ENCODE results near the gene CFLAR.

Gene CFLAR

GRCh38 chr2:201116115-201116958 lies at the start of gene CFLAR:
Gene CFLAR, plus strand, starts transcription at chr2:201116164. Its CDS starts 13,702 bp downstream, at chr2:201129866.
- Histone ChIP-seq H3K9ac (ENCODE audit: low read length) (peak within 1 kb of the TSS; percentile 88), H3K4me1 (ENCODE audit: insufficient read depth, low read length) (peaks cover 14% of the 10 kb centered on the region), H3K27ac (ENCODE audit: low read depth, low read length) (peak within 1 kb of the TSS; percentile 92), H3K4me3 (ENCODE audit: low read depth in 1 of 2, low read length in 2 of 2) (peak within 1 kb of the TSS; percentile 43 to 79), H3K9me3 (ENCODE audit: low read length) (no peaks in the 10 kb centered on the region), H3K36me3 (ENCODE audit: insufficient read depth, low read length) (no peaks in the 10 kb centered on the region), H3K27me3 (ENCODE audit: control insufficient read depth in 1 of 2, insufficient read depth in 2 of 2, low read length in 2 of 2) (no peaks in the 10 kb centered on the region)

DNA sequence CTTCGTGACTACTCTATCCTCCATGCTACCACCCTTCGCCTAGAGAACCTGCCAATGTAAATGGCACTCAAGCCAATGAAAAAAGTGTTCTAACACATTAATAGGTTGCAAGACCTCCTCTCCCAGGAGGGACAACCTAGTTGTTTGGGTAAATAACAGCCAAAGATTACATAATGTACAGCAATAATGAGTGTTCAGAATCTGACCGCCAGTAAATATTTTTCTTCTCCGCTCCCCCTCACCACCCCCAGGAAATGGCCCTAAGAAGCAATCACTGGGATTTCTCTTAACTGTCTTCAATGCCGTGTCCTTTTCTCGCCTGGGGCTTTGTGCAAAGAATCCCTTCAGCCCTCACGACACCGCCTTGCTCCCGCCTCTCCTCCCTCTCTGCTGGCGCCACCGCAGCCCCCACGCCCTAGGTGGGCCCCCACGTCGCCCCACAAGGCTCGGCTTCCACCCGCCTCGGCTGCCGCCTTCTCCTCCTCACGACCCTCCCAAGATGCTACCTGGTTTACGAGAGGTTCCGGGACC lies 45.0 kb upstream of the CFLAR start:
- peak overlapping the region; percentile 45 for H3K27ac ChIP-seq (ENCODE audit: low read depth, low read length)
- peak overlapping the region; percentile 86 to 90 for H3K4me3 ChIP-seq (ENCODE audit: low read depth in 1 of 2, low read length in 2 of 2)
- H3K36me3 ChIP-seq (ENCODE audit: insufficient read depth, low read length), result no peaks in the 10 kb centered on the region
- H3K9ac ChIP-seq (ENCODE audit: low read length), result peak overlapping the region; percentile 93
- no peaks in the 10 kb centered on the region for H3K27me3 ChIP-seq (ENCODE audit: control insufficient read depth in 1 of 2, insufficient read depth in 2 of 2, low read length in 2 of 2)
- no peaks in the 10 kb centered on the region for H3K9me3 ChIP-seq (ENCODE audit: low read length)
- H3K4me1 ChIP-seq (ENCODE audit: insufficient read depth, low read length), result peaks cover 49% of the 10 kb centered on the region

GRCh38 chr2:201071479-201072200 lies 44.3 kb upstream of the CFLAR start, which contains the start of the genes HYCC2 and NDUFB3:
Gene HYCC2, minus strand, starts transcription at chr2:201071671. Its CDS starts 47,662 bp downstream, at chr2:201024009.
Gene NDUFB3, plus strand, starts transcription at chr2:201072001. Its CDS starts 6,882 bp downstream, at chr2:201078883.
- Histone ChIP-seq H3K4me3 (ENCODE audit: low read depth in 1 of 2, low read length in 2 of 2) (peak within 1 kb of the TSS; percentile 86 to 90), H3K27ac (ENCODE audit: low read depth, low read length) (peak within 1 kb of the TSS; percentile 94), H3K36me3 (ENCODE audit: insufficient read depth, low read length) (no peaks in the 10 kb centered on the region), H3K9ac (ENCODE audit: low read length) (peak within 1 kb of the TSS; percentile 93), H3K4me1 (ENCODE audit: insufficient read depth, low read length) (peaks cover 48% of the 10 kb centered on the region), H3K9me3 (ENCODE audit: low read length) (no peaks in the 10 kb centered on the region), H3K27me3 (ENCODE audit: control insufficient read depth in 1 of 2, insufficient read depth in 2 of 2, low read length in 2 of 2) (no peaks in the 10 kb centered on the region)

DNA sequence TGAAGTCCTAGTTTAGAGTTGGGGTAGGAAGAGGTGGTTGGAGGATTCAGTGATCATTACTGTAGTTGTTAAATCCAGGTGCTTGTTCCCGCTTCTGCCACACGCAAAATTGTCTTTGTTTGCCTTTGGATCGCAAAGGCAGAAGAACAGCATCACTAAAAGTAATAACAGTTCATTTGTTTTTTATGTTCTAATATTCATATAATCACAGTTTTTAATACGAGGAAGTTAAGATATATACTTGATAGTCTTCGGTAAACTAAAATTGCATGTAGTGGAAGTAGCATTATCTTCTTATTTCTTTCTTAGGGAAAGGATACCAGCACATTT lies 43.8 kb upstream of the CFLAR start:
- Histone ChIP-seq H3K4me3 (ENCODE audit: low read depth in 1 of 2, low read length in 2 of 2) (peak overlapping the region; percentile 86 to 90), H3K27ac (ENCODE audit: low read depth, low read length) (peak overlapping the region; percentile 94), H3K9ac (ENCODE audit: low read length) (peak overlapping the region; percentile 28), H3K27me3 (ENCODE audit: control insufficient read depth in 1 of 2, insufficient read depth in 2 of 2, low read length in 2 of 2) (no peaks in the 10 kb centered on the region), H3K4me1 (ENCODE audit: insufficient read depth, low read length) (peaks cover 42% of the 10 kb centered on the region), H3K36me3 (ENCODE audit: insufficient read depth, low read length) (no peaks in the 10 kb centered on the region), H3K9me3 (ENCODE audit: low read length) (no peaks in the 10 kb centered on the region)

GRCh38 chr2:201073071-201073470 lies 42.9 kb upstream of the CFLAR start:
- Histone ChIP-seq H3K4me3 (ENCODE audit: low read depth in 1 of 2, low read length in 2 of 2) (peak overlapping the region in 1 of 2 donors; percentile 86), H3K9me3 (ENCODE audit: low read length) (no peaks in the 10 kb centered on the region), H3K27ac (ENCODE audit: low read depth, low read length) (no peak overlapping the region), H3K36me3 (ENCODE audit: insufficient read depth, low read length) (no peaks in the 10 kb centered on the region), H3K27me3 (ENCODE audit: control insufficient read depth in 1 of 2, insufficient read depth in 2 of 2, low read length in 2 of 2) (no peaks in the 10 kb centered on the region), H3K9ac (ENCODE audit: low read length) (no peak overlapping the region), H3K4me1 (ENCODE audit: insufficient read depth, low read length) (peaks cover 33% of the 10 kb centered on the region)

GRCh38 chr2:201074996-201075395 lies 41.0 kb upstream of the CFLAR start:
- H3K9me3 ChIP-seq (ENCODE audit: low read length), result no peaks in the 10 kb centered on the region
- H3K4me1 ChIP-seq (ENCODE audit: insufficient read depth, low read length), result peaks cover 17% of the 10 kb centered on the region
- no peaks in the 10 kb centered on the region for H3K27me3 ChIP-seq (ENCODE audit: control insufficient read depth in 1 of 2, insufficient read depth in 2 of 2, low read length in 2 of 2)
- H3K27ac ChIP-seq (ENCODE audit: low read depth, low read length), result no peak overlapping the region
- no peak overlapping the region for H3K9ac ChIP-seq (ENCODE audit: low read length)
- peaks cover 10% of the 10 kb centered on the region for H3K36me3 ChIP-seq (ENCODE audit: insufficient read depth, low read length)
- no peak overlapping the region for H3K4me3 ChIP-seq (ENCODE audit: low read depth in 1 of 2, low read length in 2 of 2)

GRCh38 chr2:201084863-201085262 lies 31.1 kb upstream of the CFLAR start:
- Histone ChIP-seq H3K27ac (ENCODE audit: low read depth, low read length) (no peak overlapping the region), H3K9me3 (ENCODE audit: low read length) (no peaks in the 10 kb centered on the region), H3K4me3 (ENCODE audit: low read depth in 1 of 2, low read length in 2 of 2) (no peak overlapping the region), H3K36me3 (ENCODE audit: insufficient read depth, low read length) (peaks cover 13% of the 10 kb centered on the region), H3K4me1 (ENCODE audit: insufficient read depth, low read length) (no peaks in the 10 kb centered on the region), H3K9ac (ENCODE audit: low read length) (no peak overlapping the region), H3K27me3 (ENCODE audit: control insufficient read depth in 1 of 2, insufficient read depth in 2 of 2, low read length in 2 of 2) (no peaks in the 10 kb centered on the region)

- H3K36me3 ChIP-seq (ENCODE audit: insufficient read depth, low read length), result no peaks in the 10 kb centered on the region
- H3K9me3 ChIP-seq (ENCODE audit: low read length), result no peaks in the 10 kb centered on the region
- no peak overlapping the region for H3K9ac ChIP-seq (ENCODE audit: low read length)
- H3K4me1 ChIP-seq (ENCODE audit: insufficient read depth, low read length), result no peaks in the 10 kb centered on the region
- no peak overlapping the region for H3K4me3 ChIP-seq (ENCODE audit: low read depth in 1 of 2, low read length in 2 of 2)
- no peak overlapping the region for H3K27ac ChIP-seq (ENCODE audit: low read depth, low read length)
- H3K27me3 ChIP-seq (ENCODE audit: control insufficient read depth in 1 of 2, insufficient read depth in 2 of 2, low read length in 2 of 2), result no peaks in the 10 kb centered on the region
Observed at GRCh38 chr2:201090574-201090973, 25.4 kb upstream of the CFLAR start.

GRCh38 chr2:201093573-201093972 lies 22.4 kb upstream of the CFLAR start:
- no peaks in the 10 kb centered on the region for H3K4me1 ChIP-seq (ENCODE audit: insufficient read depth, low read length)
- H3K27me3 ChIP-seq (ENCODE audit: control insufficient read depth in 1 of 2, insufficient read depth in 2 of 2, low read length in 2 of 2), result no peaks in the 10 kb centered on the region
- no peak overlapping the region for H3K4me3 ChIP-seq (ENCODE audit: low read depth in 1 of 2, low read length in 2 of 2)
- no peak overlapping the region for H3K9ac ChIP-seq (ENCODE audit: low read length)
- no peaks in the 10 kb centered on the region for H3K36me3 ChIP-seq (ENCODE audit: insufficient read depth, low read length)
- no peak overlapping the region for H3K27ac ChIP-seq (ENCODE audit: low read depth, low read length)
- H3K9me3 ChIP-seq (ENCODE audit: low read length), result no peaks in the 10 kb centered on the region

GRCh38 chr2:201100497-201100896 lies 15.5 kb upstream of the CFLAR start:
- no peaks in the 10 kb centered on the region for H3K9me3 ChIP-seq (ENCODE audit: low read length)
- H3K4me1 ChIP-seq (ENCODE audit: insufficient read depth, low read length), result no peaks in the 10 kb centered on the region
- H3K27me3 ChIP-seq (ENCODE audit: control insufficient read depth in 1 of 2, insufficient read depth in 2 of 2, low read length in 2 of 2), result no peaks in the 10 kb centered on the region
- no peaks in the 10 kb centered on the region for H3K36me3 ChIP-seq (ENCODE audit: insufficient read depth, low read length)
- no peak overlapping the region for H3K9ac ChIP-seq (ENCODE audit: low read length)
- no peak overlapping the region for H3K4me3 ChIP-seq (ENCODE audit: low read depth in 1 of 2, low read length in 2 of 2)
- no peak overlapping the region for H3K27ac ChIP-seq (ENCODE audit: low read depth, low read length)

DNA sequence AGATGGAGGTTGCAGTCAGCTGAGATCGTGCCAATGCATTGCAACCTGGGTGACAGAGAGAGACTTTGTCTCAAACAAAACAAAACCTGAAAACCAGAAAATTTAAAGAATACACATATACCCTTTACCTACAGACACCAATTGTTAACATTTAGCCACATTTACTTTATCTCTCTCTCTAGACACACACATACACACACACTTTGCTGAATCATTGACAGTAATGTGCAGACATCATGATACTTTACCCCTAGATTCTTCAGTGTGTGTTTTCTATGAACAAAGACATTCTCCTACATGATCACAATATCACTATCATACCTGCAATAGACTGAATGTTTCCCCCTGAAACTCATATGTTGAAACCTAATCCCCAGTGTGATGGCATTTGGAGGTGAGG lies 10.2 kb upstream of the CFLAR start:
- Histone ChIP-seq H3K36me3 (ENCODE audit: insufficient read depth, low read length) (no peaks in the 10 kb centered on the region), H3K4me3 (ENCODE audit: low read depth in 1 of 2, low read length in 2 of 2) (no peak overlapping the region), H3K4me1 (ENCODE audit: insufficient read depth, low read length) (no peaks in the 10 kb centered on the region), H3K27ac (ENCODE audit: low read depth, low read length) (no peak overlapping the region), H3K9ac (ENCODE audit: low read length) (no peak overlapping the region), H3K9me3 (ENCODE audit: low read length) (no peaks in the 10 kb centered on the region), H3K27me3 (ENCODE audit: control insufficient read depth in 1 of 2, insufficient read depth in 2 of 2, low read length in 2 of 2) (no peaks in the 10 kb centered on the region)
